Measurements from ENCODE around the gene PRKN.

Gene PRKN

DNA sequence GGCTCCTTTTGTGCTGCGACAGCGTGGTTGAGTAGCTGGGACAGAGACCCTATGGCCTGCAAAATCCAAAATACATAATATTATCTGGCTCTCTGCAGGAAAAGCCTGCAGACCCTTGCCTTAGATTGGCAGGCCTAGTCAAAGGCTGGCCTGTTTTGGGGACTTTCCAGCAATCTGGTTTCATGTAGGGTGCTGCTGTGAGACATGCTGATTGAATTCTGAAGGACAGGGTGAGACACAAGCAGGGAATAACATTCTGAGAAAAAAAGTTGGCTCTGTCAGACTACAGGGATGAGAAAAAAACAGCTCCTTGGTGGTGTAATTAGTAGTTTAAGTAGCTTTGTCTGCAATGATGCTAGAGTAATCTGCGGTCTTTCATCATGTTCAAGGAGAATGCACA, 1051.0 kb downstream of the PRKN start:
- no peak for DNase-seq

DNA sequence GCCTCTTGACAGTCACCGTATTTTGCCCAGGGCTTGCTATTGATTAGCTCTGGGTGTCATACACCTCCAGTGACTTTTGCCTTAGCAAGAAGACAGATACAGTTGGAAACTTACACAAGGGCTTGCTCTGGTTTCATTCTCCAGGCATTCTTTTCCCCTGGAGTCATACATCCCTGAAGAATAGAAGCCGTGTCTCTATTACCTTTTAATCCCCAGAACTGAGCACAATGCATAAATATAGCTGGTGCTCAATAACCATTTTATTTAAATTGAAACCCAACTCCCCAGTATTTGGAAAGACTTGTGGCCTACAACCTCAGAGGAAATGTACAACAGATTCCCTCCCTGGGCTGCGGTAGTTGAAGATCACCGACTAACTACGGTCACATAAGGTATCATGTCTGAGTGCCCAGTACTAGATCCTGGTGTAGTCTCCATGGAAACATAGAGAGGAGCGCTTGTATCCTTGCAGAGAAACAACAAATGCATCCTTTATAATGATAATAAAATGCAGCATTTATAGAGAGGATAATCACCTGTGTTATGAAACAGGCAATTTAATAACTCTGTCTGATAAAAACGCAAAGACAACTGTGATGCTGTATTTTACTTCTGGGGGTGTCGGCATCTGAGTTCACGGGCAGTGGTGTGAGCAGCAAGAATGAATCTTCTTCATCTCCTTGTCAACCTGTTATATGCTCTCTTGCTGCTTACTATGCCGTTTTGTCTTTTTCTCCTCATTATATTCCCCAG, 1052.5 kb downstream of the PRKN start:
- no peak for DNase-seq

DNA sequence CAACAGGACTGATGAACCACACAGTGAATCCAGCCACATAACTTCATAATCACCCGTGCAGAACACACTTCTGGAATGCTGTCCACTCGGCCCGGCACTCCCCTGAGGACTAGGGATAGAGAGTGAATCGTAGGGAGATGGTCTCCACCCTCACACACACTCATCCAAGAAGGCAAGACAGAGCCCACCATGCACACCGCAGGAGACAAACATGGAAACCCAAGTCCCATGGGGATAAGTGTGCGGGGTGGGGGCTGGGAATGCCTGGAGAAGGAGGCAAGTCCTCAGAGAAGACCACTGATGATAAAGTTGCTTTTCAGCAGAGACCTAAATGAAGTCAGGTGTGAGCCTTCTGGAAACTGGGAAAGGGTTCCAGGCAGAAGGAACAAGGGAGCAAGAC, 1054.5 kb downstream of the PRKN start:
- no peak for DNase-seq

- DNase-seq = no peak
These were observed 1056.4 kb downstream of the PRKN start for GRCh38 chr6:161671117-161671516.

DNA sequence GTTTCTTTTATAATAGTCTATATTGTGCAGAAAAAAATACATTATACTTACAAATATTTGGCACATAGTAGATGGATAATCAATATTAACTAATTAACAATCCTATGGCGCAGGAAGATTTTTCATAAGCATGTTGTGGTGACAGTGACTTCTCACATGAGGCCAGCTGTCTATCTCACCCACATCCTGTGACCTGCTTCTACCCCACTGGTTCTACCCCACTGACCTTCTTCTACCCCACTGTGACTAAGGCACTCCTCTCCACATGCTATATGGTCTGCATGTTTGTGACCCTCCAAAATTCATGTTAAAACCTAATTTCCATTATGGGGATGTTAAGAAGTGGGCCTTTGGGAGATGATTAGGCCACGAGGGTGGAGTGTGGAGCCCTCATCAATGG, 1058.9 kb downstream of the PRKN start:
- no peak for DNase-seq

DNA sequence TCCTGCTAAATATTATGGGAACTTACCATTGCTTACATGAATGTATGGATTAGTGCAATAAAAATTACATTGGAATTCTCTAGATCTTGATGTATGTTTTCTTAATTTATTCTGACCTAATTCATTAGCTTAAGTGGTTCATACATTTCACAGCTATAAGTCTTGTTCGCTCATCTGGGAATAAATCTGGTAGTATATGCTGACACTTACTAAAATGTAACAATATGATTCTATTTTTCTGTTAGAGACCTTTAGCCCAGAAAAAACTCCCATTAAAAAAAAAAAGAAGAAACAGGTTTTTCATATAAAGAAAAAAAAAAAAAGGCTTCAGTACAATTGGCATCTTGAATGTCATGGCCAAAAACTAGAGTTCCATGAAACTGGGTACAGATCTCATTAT, 1059.6 kb downstream of the PRKN start:
- DNase-seq = no peak

- no peak for DNase-seq
These were observed 1063.9 kb downstream of the PRKN start for GRCh38 chr6:161663682-161664081.

DNA sequence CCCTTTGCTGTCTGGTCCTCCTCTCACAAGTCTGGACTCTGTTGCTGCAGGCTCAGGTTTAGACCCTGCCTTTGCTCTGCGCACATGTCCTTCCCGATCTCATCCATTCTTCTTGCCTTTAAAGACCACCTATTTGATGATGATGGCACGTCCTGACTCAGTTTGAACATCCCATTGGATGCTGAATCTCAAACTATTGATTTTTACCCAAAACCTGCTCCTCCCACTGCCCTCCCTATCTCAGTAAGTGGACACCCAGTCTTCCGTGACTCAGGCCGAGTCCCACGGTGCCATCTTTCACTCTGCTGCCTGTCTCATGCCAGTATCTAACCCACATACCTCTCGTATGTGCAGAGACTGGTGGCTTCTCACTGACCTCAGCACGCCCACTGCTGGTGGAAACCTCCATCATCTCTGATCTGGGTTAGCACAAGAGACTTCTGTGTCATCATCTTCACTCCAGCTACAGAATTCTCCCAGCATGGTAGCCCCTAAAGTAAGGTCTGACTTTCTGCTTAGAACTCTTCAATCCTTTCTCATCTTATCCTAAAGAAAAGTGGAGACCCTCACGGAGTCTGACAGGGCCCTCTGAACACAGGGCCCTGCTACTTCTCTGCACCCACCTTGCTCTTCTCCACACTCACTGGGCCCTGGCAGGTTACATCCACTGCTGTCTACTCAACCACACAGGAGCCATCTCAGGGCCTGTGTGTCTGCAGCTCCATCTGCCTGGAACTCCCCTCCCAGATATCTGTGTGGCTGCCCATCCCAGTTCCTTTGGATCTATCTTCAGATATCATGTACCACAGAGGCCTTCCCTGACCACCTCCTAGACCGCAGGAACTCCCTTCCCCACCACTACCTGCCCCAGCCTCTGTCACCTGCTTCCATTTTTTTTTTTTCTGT, 1066.6 kb downstream of the PRKN start:
- no peak for DNase-seq

- no peak for DNase-seq
These were observed 1069.4 kb downstream of the PRKN start for GRCh38 chr6:161658211-161658610.

DNA sequence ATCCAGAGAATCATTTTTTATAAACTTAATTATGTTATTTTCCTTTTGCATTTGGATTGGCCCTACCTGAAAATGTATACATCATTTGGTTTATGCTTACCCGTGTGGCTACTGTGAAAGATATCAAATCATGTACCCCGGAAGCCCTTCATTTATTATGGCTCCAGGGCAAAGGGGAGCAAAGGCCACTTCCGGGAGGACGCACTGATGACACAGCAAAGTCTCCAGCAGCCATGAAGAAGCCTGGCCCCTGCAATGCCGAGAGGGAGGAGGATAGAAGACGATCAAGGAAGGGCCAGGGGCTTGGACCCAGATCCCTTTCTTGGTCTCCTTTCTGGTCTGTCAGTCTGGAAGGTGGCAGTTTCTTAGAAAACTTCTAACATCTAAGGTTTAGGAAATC, 1073.4 kb downstream of the PRKN start:
- DNase-seq = no peak

- DNase-seq = no peak
These were observed 1075.6 kb downstream of the PRKN start for GRCh38 chr6:161651949-161652348.

DNA sequence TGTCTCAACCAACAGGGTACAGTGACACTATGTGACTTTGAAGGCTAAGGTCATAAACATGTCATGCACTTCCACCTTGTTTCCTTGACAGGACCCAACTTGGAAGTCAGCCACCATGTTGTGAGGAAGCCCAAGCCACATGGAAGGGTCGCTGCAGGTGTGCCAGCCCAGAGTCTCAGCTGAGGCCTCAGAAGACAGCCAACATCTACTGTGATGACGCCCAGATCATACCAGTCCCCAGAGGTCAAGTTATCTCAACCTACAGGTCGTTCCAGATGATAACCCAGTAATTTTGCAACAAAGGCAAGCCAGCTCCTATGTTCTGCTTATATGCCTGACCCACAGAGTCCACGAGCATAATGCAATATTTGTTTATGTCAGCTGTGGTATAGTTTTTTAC, 1077.7 kb downstream of the PRKN start:
- DNase-seq = no peak

- no peak for DNase-seq
These were observed 1078.5 kb downstream of the PRKN start for GRCh38 chr6:161649068-161649467.

GRCh38 chr6:161647234-161647633, 1080.3 kb downstream of the PRKN start:
- DNase-seq = no peak

DNA sequence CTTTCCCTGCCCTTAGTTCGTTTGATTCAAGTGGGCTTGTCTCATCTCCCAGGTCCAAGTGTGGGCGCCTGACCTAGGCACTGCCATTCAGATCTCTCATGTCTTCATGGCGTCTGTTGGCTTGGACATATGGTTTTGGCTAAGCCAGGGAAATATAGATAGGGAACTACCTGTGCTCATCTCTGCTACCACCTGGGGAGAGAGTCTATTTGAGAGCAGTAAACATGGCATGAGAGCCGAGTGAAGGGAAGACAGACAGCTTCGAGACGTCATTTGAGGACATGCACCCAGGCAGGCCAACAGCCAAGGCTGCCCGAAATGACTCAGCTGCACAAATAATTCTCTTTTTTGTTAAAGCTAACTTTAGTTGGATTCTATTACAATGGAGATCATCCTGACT, 1083.0 kb downstream of the PRKN start:
- DNase-seq = no peak

GRCh38 chr6:161641175-161641574, 1086.4 kb downstream of the PRKN start:
- DNase-seq = no peak

DNA sequence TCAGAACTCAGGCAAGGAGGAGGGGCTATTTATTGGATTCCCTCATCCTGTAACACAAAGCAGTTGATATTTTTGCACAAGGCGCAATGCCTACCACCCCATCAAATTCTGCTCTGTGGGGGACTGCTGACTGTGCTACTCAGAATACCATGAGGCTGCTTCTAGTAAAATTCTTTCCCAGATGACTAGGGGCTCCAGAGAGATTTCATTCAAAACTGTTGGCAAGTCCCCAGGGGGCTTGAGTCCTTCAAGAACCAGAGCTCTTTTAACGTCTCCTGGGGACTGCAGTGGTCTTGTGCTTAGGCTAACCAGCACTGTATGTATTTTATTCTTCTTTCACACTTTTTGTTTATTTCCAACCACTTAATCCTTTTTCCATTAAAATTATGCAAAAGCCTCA, 1087.8 kb downstream of the PRKN start:
- DNase-seq = no peak

- no peak for DNase-seq
These were observed 1089.9 kb downstream of the PRKN start for GRCh38 chr6:161637658-161638057.

DNA sequence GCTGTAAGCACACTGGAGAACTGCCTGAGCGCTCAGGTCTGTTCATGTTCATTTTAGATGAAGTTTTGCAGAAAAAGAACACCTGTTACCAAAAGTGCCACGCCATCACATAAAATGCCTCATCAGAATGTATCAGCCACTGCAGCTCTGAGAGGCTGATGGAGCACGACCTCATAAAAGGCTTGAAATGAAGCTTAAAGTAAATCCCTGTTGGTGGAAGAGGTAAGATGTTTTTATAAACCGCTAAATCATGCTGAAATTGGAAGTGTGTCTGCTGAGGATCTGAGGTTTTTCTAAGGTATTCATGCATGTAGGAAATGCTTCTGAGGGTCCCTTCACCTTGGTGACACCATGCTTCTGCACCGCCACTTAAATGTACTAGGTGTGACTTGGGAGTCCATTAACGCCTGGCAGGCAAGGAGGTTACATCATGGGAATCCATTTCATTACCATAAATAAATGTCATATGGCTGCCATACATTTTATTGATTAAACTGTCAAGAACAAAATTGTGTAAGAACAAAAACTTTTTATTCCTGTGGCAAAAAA, 1090.6 kb downstream of the PRKN start:
- DNase-seq = no peak

- DNase-seq = no peak
These were observed 1091.6 kb downstream of the PRKN start for GRCh38 chr6:161635975-161636374.

DNA sequence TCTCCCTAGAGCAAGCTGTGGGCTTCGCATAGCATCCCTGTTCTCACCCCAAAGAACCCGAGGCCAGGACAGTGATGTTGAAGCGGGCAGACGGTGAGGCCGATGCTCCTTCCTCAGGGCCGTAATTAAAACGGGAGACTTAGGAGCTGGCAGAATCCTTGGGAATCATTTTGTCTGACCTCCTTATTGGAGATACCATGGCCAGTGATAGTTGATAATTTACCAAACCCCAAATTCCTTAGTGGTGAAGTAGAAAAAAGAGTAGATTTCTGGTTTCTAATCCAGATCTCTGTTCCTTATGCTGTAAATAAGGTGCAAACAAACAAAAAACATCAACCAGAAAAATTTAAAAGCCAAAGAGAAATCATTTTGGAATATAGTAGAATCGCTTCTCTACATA, 1092.7 kb downstream of the PRKN start:
- DNase-seq = no peak

DNA sequence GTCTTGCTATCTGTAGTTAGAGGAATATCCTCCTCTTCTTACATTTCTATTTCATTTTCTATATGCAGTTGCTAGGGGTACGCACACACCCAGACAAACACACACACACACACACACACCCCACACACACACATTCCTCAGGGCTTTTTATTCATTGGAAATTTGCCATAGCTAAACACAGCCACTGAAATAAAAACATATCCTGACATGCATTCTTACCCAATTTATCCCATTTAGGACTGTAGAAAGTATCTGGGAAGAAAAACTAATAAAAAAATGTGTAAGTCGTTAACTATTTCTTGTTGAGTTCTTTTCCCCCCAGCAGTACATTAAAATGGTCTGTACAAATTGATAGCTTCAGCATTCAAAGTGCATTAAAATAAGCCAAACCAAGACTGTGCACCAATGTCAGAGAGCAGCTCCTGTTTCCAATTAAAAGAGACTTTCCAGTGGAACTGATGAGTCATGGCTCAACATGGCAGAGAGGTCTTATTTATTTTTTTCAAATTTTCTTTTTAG, 1095.8 kb downstream of the PRKN start:
- no peak for DNase-seq

DNA sequence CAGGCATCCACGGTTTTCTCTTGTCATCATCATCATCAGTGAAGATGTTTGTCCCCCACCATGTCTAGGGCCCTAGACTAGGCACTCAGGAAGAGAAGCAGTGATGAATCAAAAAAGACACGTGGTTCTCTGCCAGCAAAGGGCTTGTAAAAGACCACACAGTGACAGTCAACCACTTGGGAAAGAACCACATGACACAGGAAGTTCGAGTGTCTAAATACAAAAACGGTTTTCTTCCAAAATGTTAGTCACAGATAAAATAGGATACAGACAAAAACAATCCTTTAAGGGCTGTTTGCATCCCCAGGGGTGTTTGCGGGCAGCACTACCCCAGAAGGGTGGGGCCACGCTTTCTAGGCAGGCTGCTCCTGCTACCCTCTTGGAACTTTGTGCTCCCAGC, 1096.9 kb downstream of the PRKN start:
- DNase-seq = no peak
